Body of pancreas (tissue), 4 donors: ENCODE data around the gene EREG. TPM values are rescaled to one million over a fixed set of nuclear protein-coding genes. Genes with fewer than 3 reads are reported as not detected.

ENCODE experiments used
- ATAC-seq: fragments of 150-250 bp; one replicate; pipeline ENCODE4 v1.9.1; 2016
- DNase-seq, 4 donors: peaks; one replicate each; pipeline ENCODE4 v3.0.0-alpha.2; 2019
- H3K27ac ChIP-seq, 4 donors: fragments of 200-600 bp; sonication (generic); 1 replicate in 3 of 4; 2 replicates in 1 of 4; pipeline versions ENCODE4 v1.5.1 to v1.6.1; 2016 to 2019; ENCODE audit warnings: mild to moderate bottlenecking in 1 of 4, mixed read lengths in 1 of 4, moderate library complexity in 1 of 4
- H3K27me3 ChIP-seq, 2 donors: fragments of 200-600 bp; sonication (generic); one replicate each; pipeline ENCODE4 v1.6.0; 2016; ENCODE audit warnings: mild to moderate bottlenecking in 1 of 2
- H3K36me3 ChIP-seq, 2 donors: fragments of 200-600 bp; sonication (generic); replicated peaks in 1 of 2; 2 replicates each; pipeline ENCODE4 v1.5.1; 2016; ENCODE audit warnings: low read depth in 2 of 2; ENCODE audit not compliant: insufficient read depth in 1 of 2
- H3K4me1 ChIP-seq: fragments of 200-600 bp; sonication (generic); one replicate; pipeline ENCODE4 v1.6.0; 2016
- H3K4me3 ChIP-seq, 2 donors: fragments of 200-600 bp; sonication (generic); 1 replicate in 1 of 2; 2 replicates in 1 of 2; pipeline ENCODE4 v1.5.1; 2016 to 2019
- H3K9me3 ChIP-seq, 3 donors: fragments of 200-600 bp; sonication (generic); 1 replicate in 2 of 3; 2 replicates in 1 of 3; pipeline ENCODE4 v1.5.1; 2016
- CTCF ChIP-seq, 7 experiments: fragments of 450-650 bp in 4 of 7; fragments of 200-600 bp in 3 of 7; sonication (generic) in 3 of 7; IDR thresholded peaks; one replicate each; pipeline ENCODE4 v1.5.1; 2016 to 2019; ENCODE audit warnings: antibody characterized with exemption in 7 of 7
- POLR2A ChIP-seq, 3 donors: fragments of 450-650 bp; IDR thresholded peaks; one replicate each; pipeline ENCODE4 v1.6.1; 2016; ENCODE audit warnings: antibody characterized with exemption in 3 of 3, mild to moderate bottlenecking in 2 of 3
- WGBS, 2 donors: methylation state at CpG; one replicate each; pipeline ENCODE4 v1.1.5; 2017; 5-methylcytosine and 5-hydroxymethylcytosine counted together
- intact Hi-C: fragments of 100-400 bp; cut with DNase I; formaldehyde crosslinking; loops from one replicate; pipeline ENCODE4 v1.15.1; 2023
- total RNA-seq, 2 donors: library from RNA; depleted of rRNA; stranded (reverse); fragments of >200 nt; gene quantifications; one replicate each; pipeline ENCODE4 v1.1.0, GENCODE V29; 2016

Gene EREG
- total RNA-seq, 2 donors from 2014 or later, result not detected

GRCh38 chr4:74330295-74330750, 34.6 kb upstream of the EREG start:
- no peak for TF ChIP-seq CTCF (IDR thresholded peaks at IDR 0.05)
- TF ChIP-seq POLR2A (IDR thresholded peaks at IDR 0.05), result no peak
- Histone ChIP-seq H3K27me3 (no peaks in the 10 kb centered on the region), H3K36me3 (no peaks in the 10 kb centered on the region), H3K4me3 (no peak overlapping the region), H3K9me3 (no peaks in the 10 kb centered on the region), H3K27ac (no peak overlapping the region), H3K4me1 (no peaks in the 10 kb centered on the region)
- intact Hi-C loops, result no loop called here
- 39 to 60% methylated on average over 9 of the region's 9 CpGs for WGBS, 2 donors
- ATAC-seq (no peak), DNase-seq (no peak)

GRCh38 chr4:74331252-74331651, 33.7 kb upstream of the EREG start:
- DNase-seq, result no peak
- TF ChIP-seq CTCF (IDR thresholded peaks at IDR 0.05) (no peak), POLR2A (IDR thresholded peaks at IDR 0.05) (no peak)
- whole genome bisulfite sequencing, 2 donors, result 58 to 59% methylated on average over 2 of the region's 2 CpGs
- intact Hi-C loops, result no loop called here
- Histone ChIP-seq H3K27ac (no peak overlapping the region), H3K4me1 (no peaks in the 10 kb centered on the region), H3K4me3 (no peak overlapping the region), H3K27me3 (no peaks in the 10 kb centered on the region), H3K9me3 (no peaks in the 10 kb centered on the region), H3K36me3 (no peaks in the 10 kb centered on the region)
- ATAC-seq, result no peak

- intact Hi-C loops, result no loop called here
- no peak overlapping the region for H3K4me3 ChIP-seq
- no peaks in the 10 kb centered on the region for H3K27me3 ChIP-seq
- no peaks in the 10 kb centered on the region for H3K9me3 ChIP-seq
- TF ChIP-seq POLR2A (IDR thresholded peaks at IDR 0.05) (no peak), CTCF (IDR thresholded peaks at IDR 0.05) (no peak)
- H3K4me1 ChIP-seq, result no peaks in the 10 kb centered on the region
- H3K27ac ChIP-seq, result no peak overlapping the region
- DNase-seq, result no peak
- H3K36me3 ChIP-seq, result no peaks in the 10 kb centered on the region
- ATAC-seq, result no peak
Observed at GRCh38 chr4:74331944-74332343, 33.0 kb upstream of the EREG start.

- H3K4me1 ChIP-seq, result no peaks in the 10 kb centered on the region
- WGBS, 2 donors, result 81 to 83% methylated on average over 7 of the region's 7 CpGs
Observed at GRCh38 chr4:74334636-74335035, 30.3 kb upstream of the EREG start.

More at GRCh38 chr4:74334636-74335035, 30.3 kb upstream of the EREG start:
- Histone ChIP-seq H3K9me3 (no peaks in the 10 kb centered on the region), H3K36me3 (no peaks in the 10 kb centered on the region), H3K27me3 (no peaks in the 10 kb centered on the region), H3K27ac (no peak overlapping the region), H3K4me3 (no peak overlapping the region)
- TF ChIP-seq POLR2A (IDR thresholded peaks at IDR 0.05) (no peak), CTCF (IDR thresholded peaks at IDR 0.05) (no peak)
- ATAC-seq, result no peak
- intact Hi-C loops, result no loop called here
- no peak for DNase-seq
